HepG2 (cell line): ENCODE results near the gene PDIA6. TPM values are rescaled to one million over a fixed set of nuclear protein-coding genes. Genes with fewer than 3 reads are reported as not detected.

Source experiments
- ATF6 ChIP-seq: sonication (generic); formaldehyde crosslinking; conservative IDR thresholded peaks from 2 replicates; pipeline ENCODE4 v1.4.0; 2020; ENCODE audit warnings: missing genetic modification reagents
- CCDC6 ChIP-seq: sonication (generic); formaldehyde crosslinking; IDR thresholded peaks from 2 replicates; pipeline ENCODE4 v1.8.1; 2022; ENCODE audit warnings: mild to moderate bottlenecking, missing genetic modification reagents, moderate library complexity
- CREBL2 ChIP-seq: sonication (generic); formaldehyde crosslinking; IDR thresholded peaks from 2 replicates; pipeline ENCODE4 v1.8.1; 2023; ENCODE audit warnings: missing genetic modification reagents, mild to moderate bottlenecking, borderline replicate concordance
- GABPB1 ChIP-seq: IDR thresholded peaks from 2 replicates; pipeline ENCODE4 v1.6.1; 2016; ENCODE audit warnings: mild to moderate bottlenecking, missing genetic modification reagents, moderate library complexity, missing compliant biosample characterization
- GTF3A ChIP-seq: sonication (generic); formaldehyde crosslinking; conservative IDR thresholded peaks from 2 replicates; pipeline ENCODE4 v1.4.0; 2020; ENCODE audit warnings: mild to moderate bottlenecking, missing genetic modification reagents
- HNF1A ChIP-seq, 2 experiments: sonication (generic) in 1 of 2; formaldehyde crosslinking in 1 of 2; IDR thresholded peaks; 2 replicates each; pipeline versions ENCODE4 v1.4.0 to v1.6.1; 2016 to 2020; ENCODE audit warnings: borderline replicate concordance in 1 of 2, low read depth in 1 of 2, mild to moderate bottlenecking in 1 of 2, missing genetic modification reagents in 1 of 2
- HOXD1 ChIP-seq: sonication (generic); formaldehyde crosslinking; IDR thresholded peaks from 2 replicates; pipeline ENCODE4 v1.5.0; 2020; ENCODE audit warnings: missing genetic modification reagents
- IRF1 ChIP-seq: sonication (generic); formaldehyde crosslinking; IDR thresholded peaks from 2 replicates; pipeline ENCODE4 v1.4.0; 2020; ENCODE audit warnings: low read depth, mild to moderate bottlenecking, missing genetic modification reagents
- IRF2 ChIP-seq: IDR thresholded peaks from 2 replicates; pipeline ENCODE4 v1.6.1; 2018; ENCODE audit warnings: missing genetic modification reagents, missing compliant biosample characterization
- MAFF ChIP-seq: IDR thresholded peaks from 2 replicates; pipeline ENCODE4 v1.6.1; 2011; ENCODE audit warnings: low read depth, low read length, improper control_type of control experiment
- MBNL3 ChIP-seq: fragments of 250-450 bp; sonication (Bioruptor Pico); conservative IDR thresholded peaks from 2 replicates; pipeline ENCODE4 v1.8.0; 2022; ENCODE audit warnings: mild to moderate bottlenecking, inconsistent platforms
- NFKBIZ ChIP-seq: IDR thresholded peaks from 2 replicates; pipeline ENCODE4 v1.6.1; 2018; ENCODE audit warnings: missing genetic modification reagents, missing compliant biosample characterization
- PHF8 ChIP-seq: sonication (generic); formaldehyde crosslinking; IDR thresholded peaks from 2 replicates; pipeline ENCODE4 v1.5.0; 2020; ENCODE audit warnings: missing genetic modification reagents
- TOPORS ChIP-seq: sonication (generic); formaldehyde crosslinking; IDR thresholded peaks from 2 replicates; pipeline ENCODE4 v1.8.0; 2023; ENCODE audit warnings: mild to moderate bottlenecking, missing genetic modification reagents
- ZBTB26 ChIP-seq: IDR thresholded peaks from 2 replicates; pipeline ENCODE4 v1.6.1; 2016; ENCODE audit warnings: missing compliant biosample characterization, missing genetic modification reagents, borderline replicate concordance
- ZNF10 ChIP-seq: sonication (generic); formaldehyde crosslinking; IDR thresholded peaks from 2 replicates; pipeline ENCODE4 v1.4.0; 2020; ENCODE audit warnings: mild to moderate bottlenecking, low read depth, missing genetic modification reagents, borderline replicate concordance
- ZNF205 ChIP-seq: IDR thresholded peaks from 2 replicates; pipeline ENCODE4 v1.6.1; 2018; ENCODE audit warnings: missing biosample characterization, missing genetic modification reagents
- ZNF292 ChIP-seq: sonication (generic); formaldehyde crosslinking; IDR thresholded peaks from 2 replicates; pipeline ENCODE4 v1.8.1; 2022; ENCODE audit warnings: mild to moderate bottlenecking, low read depth, missing genetic modification reagents, borderline replicate concordance
- ZNF333 ChIP-seq: sonication (generic); formaldehyde crosslinking; IDR thresholded peaks from 2 replicates; pipeline ENCODE4 v1.4.0; 2020; ENCODE audit warnings: mild to moderate bottlenecking, missing genetic modification reagents, borderline replicate concordance
- ZNF44 ChIP-seq: sonication (generic); formaldehyde crosslinking; IDR thresholded peaks from 2 replicates; pipeline ENCODE4 v1.5.1; 2020; ENCODE audit warnings: mild to moderate bottlenecking, missing genetic modification reagents
- polyA plus RNA-seq, 8 experiments: library from polyadenylated mRNA; depleted of rRNA in 3 of 8; stranded (reverse) in 7 of 8; unstranded in 1 of 8; fragments of >200 nt; fragmentation: Illumina TruSeq in 4 of 8; extraction: Trizol in 4 of 8; gene quantifications; 2 replicates each; pipeline versions ENCODE4 v1.2.1 to v1.2.3, GENCODE V29; 2011 to 2016; ENCODE audit warnings: low read depth in 4 of 8, missing spikeins in 1 of 8, mixed read lengths in 1 of 8; ENCODE audit not compliant: insufficient read depth in 1 of 8
- total RNA-seq, 5 experiments: library from RNA; depleted of rRNA; stranded (reverse); fragments of >200 nt; fragmentation: Illumina TruSeq; extraction: Trizol; gene quantifications; 2 replicates each; pipeline ENCODE4 v1.2.3, GENCODE V29; 2016; ENCODE audit warnings: low read depth in 1 of 5

Gene PDIA6
- total and polyA plus RNA-seq, 2 of the 13 experiments (the other 11 are each of a cell fraction or from before 2014, with no cell fraction given) = 586 to 642 TPM

GRCh38 chr2:10835052-10835970 lies 22.7 kb upstream of the PDIA6 start (continued):
- TF ChIP-seq HNF1A (IDR thresholded peaks at IDR 0.05; ENCODE audit: low read depth) (no peak), HNF1A (CRISPR knock-in tag; IDR thresholded peaks at IDR 0.05; ENCODE audit: borderline replicate concordance) (peak; percentile 36; the same call in 1 of the 2 replicates), ZNF333 (CRISPR knock-in tag) (no peak), IRF1 (CRISPR knock-in tag) (no peak), IRF2 (CRISPR knock-in tag) (0 out of 2 replicates have a peak, but pooled peaks have one; percentile 52), ZNF10 (CRISPR knock-in tag) (no peak), CCDC6 (CRISPR knock-in tag) (no peak), ZBTB26 (CRISPR knock-in tag) (peak; percentile 31; the same call in 1 of the 2 replicates), TOPORS (CRISPR knock-in tag) (no peak), ZNF205 (CRISPR knock-in tag) (no peak), PHF8 (CRISPR knock-in tag) (0 out of 2 replicates have a peak, but pooled peaks have one; percentile 25), ZNF44 (no peak), ATF6 (CRISPR knock-in tag) (0 out of 2 replicates have a peak, but pooled peaks have one; percentile 39), ZNF292 (CRISPR knock-in tag) (no peak), NFKBIZ (CRISPR knock-in tag) (no peak), MAFF (no peak), GABPB1 (CRISPR knock-in tag) (peak; percentile 70), HOXD1 (CRISPR knock-in tag) (no peak), MBNL3 (CRISPR knock-in tag) (no peak), CREBL2 (CRISPR knock-in tag) (no peak), GTF3A (CRISPR knock-in tag) (peak; percentile 88; the same call in 1 of the 2 replicates)
